ENCODE data around the gene DMKN. TPM values are rescaled to one million over a fixed set of nuclear protein-coding genes. Genes with fewer than 3 reads are reported as not detected.

DMKN gene
- total RNA-seq, 1 experiment from 2014 or later, result 5.6 TPM

- ATAC-seq (no peak), DNase-seq (ENCODE audit: low read depth, low spot score) (no peak)
- TF ChIP-seq CTCF (IDR thresholded peaks at IDR 0.05) (no peak), TCF7L2 (IDR thresholded peaks at IDR 0.05; ENCODE audit: low read depth, low read length) (no peak), POLR2AphosphoS5 (IDR thresholded peaks at IDR 0.05; ENCODE audit: low read depth, low read length) (no peak)
- intact Hi-C loops (cut with micrococcal nuclease; ENCODE audit: unreplicated experiment) (no loop called here), in situ Hi-C loops (cut with HindIII; ENCODE audit: low pct_unique_long_range_greater_than_20kb, low sequenced_read_pairs) (no loop called here)
- no TSS peak for BruUV-seq (replicated peaks)
- no peaks in the 10 kb centered on the region for H3K36me3 ChIP-seq (ENCODE audit: control insufficient read depth, insufficient read depth, low read length)
- ChIA-PET CTCF (no interaction called here), POLR2A (no interaction called here)
- H3K4me3 ChIP-seq (ENCODE audit: low read depth in 2 of 2, low read length in 2 of 2), result no peak overlapping the region
- H3K27ac ChIP-seq (ENCODE audit: low read length), result no peak overlapping the region
- peaks cover 4% of the 10 kb centered on the region; the same call in 1 of the 2 replicates for H3K27me3 ChIP-seq (ENCODE audit: control insufficient read depth, insufficient read depth, low read length)
- no peaks in the 10 kb centered on the region for H3K4me1 ChIP-seq (ENCODE audit: control insufficient read depth, insufficient read depth, low read length)
- no peaks in the 10 kb centered on the region for H3K9me3 ChIP-seq (ENCODE audit: control insufficient read depth, insufficient read depth, low read depth, low read length)
These were observed 10.7 kb downstream of the DMKN start for GRCh38 chr19:35502751-35503150.

GRCh38 chr19:35501684-35502083 is 11.8 kb downstream of the DMKN start:
- no peak for TF ChIP-seq CTCF (IDR thresholded peaks at IDR 0.05)
- TF ChIP-seq SIN3A (IDR thresholded peaks at IDR 0.05; ENCODE audit: borderline replicate concordance, insufficient read depth, low read depth, low read length), result no peak
- TF ChIP-seq REST (IDR thresholded peaks at IDR 0.05; ENCODE audit: insufficient read depth in 1 of 2, low read depth in 2 of 2, low read length in 1 of 2), result no peak
- TF ChIP-seq POLR2AphosphoS5 (IDR thresholded peaks at IDR 0.05; ENCODE audit: low read depth, low read length), result no peak
- TF ChIP-seq TCF7L2 (IDR thresholded peaks at IDR 0.05; ENCODE audit: low read depth, low read length), result no peak
- in situ Hi-C loops (cut with HindIII; ENCODE audit: low pct_unique_long_range_greater_than_20kb, low sequenced_read_pairs), result no loop called here
- H3K4me3 ChIP-seq (ENCODE audit: low read depth in 2 of 2, low read length in 2 of 2), result no peak overlapping the region
- H3K4me1 ChIP-seq (ENCODE audit: control insufficient read depth, insufficient read depth, low read length), result no peaks in the 10 kb centered on the region
- no peaks in the 10 kb centered on the region for H3K9me3 ChIP-seq (ENCODE audit: control insufficient read depth, insufficient read depth, low read depth, low read length)
- no TSS peak for BruUV-seq (replicated peaks)
- H3K36me3 ChIP-seq (ENCODE audit: control insufficient read depth, insufficient read depth, low read length), result no peaks in the 10 kb centered on the region
- ATAC-seq (0 out of 2 replicates have a peak, but pooled peaks have one; percentile 4), DNase-seq (ENCODE audit: low read depth, low spot score) (no peak)
- no peak overlapping the region for H3K27ac ChIP-seq (ENCODE audit: low read length)
- peaks cover 4% of the 10 kb centered on the region; the same call in 1 of the 2 replicates for H3K27me3 ChIP-seq (ENCODE audit: control insufficient read depth, insufficient read depth, low read length)
- intact Hi-C loops (cut with micrococcal nuclease; ENCODE audit: unreplicated experiment), result no loop called here
- ChIA-PET CTCF (no interaction called here), POLR2A (no interaction called here)

Measured in Panc1 (cell line).